Epithelial cell of esophagus (primary cell): ENCODE data around the gene FAM167B.
A peak's percentile ranks its signal among the peaks of the same experiment; 100 is the strongest.
"Not testable (repeated sequence)": the region's sequence is repeated elsewhere in the genome, so short reads cannot be mapped to it uniquely, and the experiment has no call there.

Experiments
- DNase-seq: peaks from one replicate; pipeline ENCODE4 v3.0.0; 2010; ENCODE audit warnings: low read depth
- H3K4me3 ChIP-seq: 2 replicates; pipeline ENCODE4 v1.5.1; 2011; ENCODE audit warnings: mild to moderate bottlenecking, low read length, control low read depth
- TF ChIP-seq, protein P1 (sequence below): IDR thresholded peaks from 2 replicates; pipeline ENCODE4 v1.5.1; 2011; ENCODE audit warnings: low read depth, mild to moderate bottlenecking, low read length, control low read depth, inconsistent platforms; ENCODE audit not compliant: insufficient read depth; ENCODE audit errors: missing control alignments

FAM167B gene

DNA sequence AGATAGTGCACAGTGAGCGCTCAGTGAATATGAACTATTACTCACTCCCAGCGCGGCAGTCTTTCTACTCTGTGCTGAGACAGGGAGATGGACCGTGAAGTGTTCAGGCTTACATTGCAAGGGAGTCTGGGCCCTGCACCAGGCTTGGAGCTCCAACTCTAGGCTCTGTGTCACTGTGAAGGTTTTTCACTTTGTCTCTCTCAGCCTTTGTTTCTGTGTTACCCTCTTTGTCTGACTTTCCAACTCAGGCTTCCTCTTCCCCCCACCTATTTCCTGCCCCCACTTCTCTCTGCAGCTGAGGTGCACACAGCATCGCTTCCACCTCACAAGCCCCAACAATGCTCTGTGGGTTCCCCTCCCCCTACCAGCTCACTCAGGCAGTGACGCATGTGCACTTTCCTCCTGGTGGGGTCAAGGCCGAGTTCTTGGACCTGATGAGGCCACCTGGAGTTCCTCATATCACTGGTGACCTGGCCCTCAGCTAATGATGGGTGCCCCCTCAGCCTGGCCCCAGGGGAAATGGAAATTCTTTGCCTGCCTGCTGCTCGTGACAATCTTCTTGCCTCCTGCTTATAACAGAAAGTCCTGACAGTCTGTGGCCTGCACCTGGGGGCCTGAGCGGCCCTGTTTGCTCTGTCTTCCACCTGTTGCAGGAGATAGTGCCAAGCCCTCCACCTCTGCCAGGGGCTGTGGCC is 3.0 kb downstream of the FAM167B start:
- no peak overlapping the region for H3K4me3 ChIP-seq
- TF ChIP-seq, protein P1, sequence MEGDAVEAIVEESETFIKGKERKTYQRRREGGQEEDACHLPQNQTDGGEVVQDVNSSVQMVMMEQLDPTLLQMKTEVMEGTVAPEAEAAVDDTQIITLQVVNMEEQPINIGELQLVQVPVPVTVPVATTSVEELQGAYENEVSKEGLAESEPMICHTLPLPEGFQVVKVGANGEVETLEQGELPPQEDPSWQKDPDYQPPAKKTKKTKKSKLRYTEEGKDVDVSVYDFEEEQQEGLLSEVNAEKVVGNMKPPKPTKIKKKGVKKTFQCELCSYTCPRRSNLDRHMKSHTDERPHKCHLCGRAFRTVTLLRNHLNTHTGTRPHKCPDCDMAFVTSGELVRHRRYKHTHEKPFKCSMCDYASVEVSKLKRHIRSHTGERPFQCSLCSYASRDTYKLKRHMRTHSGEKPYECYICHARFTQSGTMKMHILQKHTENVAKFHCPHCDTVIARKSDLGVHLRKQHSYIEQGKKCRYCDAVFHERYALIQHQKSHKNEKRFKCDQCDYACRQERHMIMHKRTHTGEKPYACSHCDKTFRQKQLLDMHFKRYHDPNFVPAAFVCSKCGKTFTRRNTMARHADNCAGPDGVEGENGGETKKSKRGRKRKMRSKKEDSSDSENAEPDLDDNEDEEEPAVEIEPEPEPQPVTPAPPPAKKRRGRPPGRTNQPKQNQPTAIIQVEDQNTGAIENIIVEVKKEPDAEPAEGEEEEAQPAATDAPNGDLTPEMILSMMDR = no peak
- peak; percentile 68 for DNase-seq

DNA sequence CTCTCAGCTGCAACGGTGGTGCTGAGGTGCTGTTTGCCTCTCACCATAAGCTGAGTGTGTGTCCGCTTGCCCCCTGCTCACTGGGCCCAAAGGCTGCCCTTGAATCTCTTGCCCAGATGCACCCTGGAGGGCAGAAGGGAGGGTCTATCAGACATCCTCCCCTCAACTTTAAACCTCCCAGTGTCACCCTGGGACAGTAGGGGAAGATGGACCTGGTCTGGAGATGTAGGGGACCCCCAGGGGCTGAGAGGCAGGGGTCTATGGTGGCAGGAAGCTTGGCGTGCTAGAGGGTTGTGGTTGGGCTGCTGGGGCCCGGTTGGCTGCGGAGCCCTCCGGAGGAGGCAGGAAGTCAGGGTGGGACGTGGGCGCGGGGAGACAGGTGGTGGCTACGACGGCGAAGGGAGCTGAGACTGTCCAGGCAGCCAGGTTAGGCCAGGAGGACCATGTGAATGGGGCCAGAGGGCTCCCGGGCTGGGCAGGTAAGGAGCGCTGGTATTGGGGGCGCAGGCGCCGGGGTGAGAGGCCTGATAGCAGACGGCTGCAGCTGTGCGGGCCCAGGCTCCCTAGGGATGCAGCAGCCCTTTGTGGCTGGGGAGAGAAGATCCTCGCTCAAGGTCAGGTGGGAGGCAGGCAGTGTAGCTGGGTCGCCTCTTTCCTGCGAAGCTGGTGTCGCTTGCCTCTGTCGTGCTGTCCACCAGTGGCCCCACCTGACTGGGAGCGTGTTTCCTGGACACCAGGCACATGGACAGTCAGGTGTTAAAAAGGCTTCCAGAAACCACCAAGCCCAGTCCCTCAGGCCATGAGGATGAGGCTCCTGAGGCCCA is 4.1 kb downstream of the FAM167B start, which contains the start of gene LCK:
TSS of gene LCK (plus strand) at position 373 of the 824 bp plus-strand sequence. CDS start 23,065 bp downstream, outside the sequence.
- DNase-seq = no peak
- no peak within 1 kb of the TSS for H3K4me3 ChIP-seq
- TF ChIP-seq, protein P1 = no peak

DNA sequence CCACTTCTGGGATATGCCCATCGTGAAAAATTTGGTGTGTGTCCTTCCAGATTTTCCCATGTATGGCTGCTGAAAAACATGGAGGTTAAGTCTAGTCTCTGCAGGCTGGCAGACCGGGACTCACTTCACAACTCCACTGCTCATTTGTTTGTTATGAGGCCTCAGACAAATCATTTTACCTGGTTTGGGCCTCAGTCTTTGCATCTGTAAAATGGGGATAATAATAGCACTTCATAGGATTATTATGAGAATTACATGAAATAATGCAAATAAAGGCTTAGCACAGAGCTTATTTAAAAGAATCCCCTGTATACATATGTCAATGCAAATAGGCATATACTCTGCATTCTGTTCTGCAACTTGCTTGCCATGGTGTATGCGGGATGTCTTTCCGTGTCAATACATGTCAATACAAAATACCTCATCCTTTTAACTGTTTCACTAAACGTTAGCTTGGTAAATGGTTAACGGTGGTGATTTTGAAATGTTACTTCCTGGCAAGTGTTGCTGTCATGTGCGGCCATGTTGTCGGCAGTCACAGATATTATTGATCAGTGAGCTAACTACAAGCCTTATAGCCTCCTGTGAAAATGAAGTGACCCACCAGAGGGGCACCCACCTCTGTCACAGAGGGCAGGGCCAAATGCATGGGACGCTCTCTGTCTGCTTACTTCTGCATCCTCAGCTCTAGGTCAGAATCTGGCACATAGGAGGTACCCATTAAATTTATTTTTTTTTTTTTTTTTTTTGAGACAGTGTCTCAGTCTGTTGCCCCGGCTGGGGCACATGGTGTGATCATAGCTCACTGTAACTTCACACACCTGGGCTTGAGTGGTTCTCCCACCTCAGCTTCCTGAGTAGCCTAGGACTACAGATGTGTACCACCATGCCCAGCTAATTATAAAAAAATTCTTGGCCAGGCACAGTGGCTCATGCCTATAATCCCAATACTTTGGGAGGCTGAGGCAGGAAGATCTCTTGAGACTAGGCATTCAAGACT is 8.3 kb downstream of the FAM167B start:
- DNase-seq = no peak
- H3K4me3 ChIP-seq = no peak overlapping the region
- TF ChIP-seq, protein P1 = no peak

DNA sequence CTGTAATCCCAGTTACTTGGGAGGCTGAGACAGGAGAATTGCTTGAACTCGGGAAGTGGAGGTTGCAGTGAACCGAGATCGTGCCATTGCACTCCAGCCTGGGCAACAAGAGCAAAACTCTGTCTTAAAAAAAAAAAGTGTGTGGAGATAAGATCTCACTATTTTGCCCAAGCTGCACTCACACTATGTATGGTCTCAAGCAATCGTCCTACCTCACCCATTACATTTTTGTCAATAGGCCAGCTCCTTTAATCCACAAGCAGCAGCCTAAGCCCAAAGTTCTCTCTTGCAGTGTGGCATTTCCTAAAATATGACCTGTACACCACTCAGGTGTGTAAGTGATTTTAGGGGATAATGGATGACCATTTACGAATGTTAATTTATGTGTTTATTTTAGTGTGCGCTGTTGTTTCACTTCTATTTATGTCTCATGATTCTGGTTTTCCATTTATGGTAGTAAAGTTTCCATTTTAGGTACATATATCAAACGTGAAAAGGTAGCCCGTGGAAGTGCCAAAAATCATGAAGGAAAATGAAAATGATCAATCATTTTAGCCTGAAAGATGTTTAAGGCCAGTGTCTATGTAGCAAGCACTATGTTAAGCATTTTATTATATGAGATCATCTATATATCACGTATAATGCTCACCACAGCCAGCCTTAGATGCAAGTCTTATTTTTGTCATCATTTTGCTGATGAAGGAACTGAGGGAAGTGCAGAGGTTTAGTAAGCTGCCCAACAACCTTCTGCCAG is 9.6 kb downstream of the FAM167B start:
- no peak overlapping the region for H3K4me3 ChIP-seq
- DNase-seq = no peak
- TF ChIP-seq, protein P1 = no peak

DNA sequence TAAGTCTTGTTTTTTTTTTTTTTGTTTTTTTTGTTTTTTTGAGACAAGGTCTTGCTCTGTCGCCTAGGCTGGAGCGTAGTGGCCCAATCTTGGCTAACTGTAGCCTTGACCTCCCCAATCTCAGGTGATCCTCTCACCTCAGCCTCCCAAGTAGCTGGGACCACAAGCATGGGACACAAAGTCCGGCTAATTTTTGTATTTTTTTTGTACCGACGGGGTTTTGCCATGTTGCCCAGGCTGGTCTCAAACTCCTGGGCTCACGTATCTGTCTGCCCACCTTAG is 10.1 kb downstream of the FAM167B start:
- TF ChIP-seq, protein P1 = no peak
- no peak overlapping the region for H3K4me3 ChIP-seq
- DNase-seq = no peak

DNA sequence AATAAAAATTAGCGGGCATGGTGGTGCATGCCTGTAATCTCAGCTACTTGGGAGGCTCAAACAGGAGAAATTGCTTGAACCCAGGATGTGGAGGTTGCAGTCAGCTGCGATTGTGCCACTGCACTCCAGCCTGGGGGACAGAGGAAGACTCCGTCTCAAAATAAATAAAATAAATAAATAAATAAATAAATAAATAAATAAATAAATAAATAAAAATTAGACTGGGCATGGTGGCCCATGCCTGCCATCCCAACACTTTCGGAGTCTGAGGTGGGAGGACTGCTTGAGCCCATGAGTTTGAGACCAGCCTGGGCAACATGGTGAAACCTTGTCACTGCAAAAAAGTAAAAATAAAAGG is 16.2 kb downstream of the FAM167B start:
- DNase-seq, H3K4me3 ChIP-seq: not testable (repeated sequence)
